SU-DHL-6 (cell line): ENCODE results near the gene TMEM244.

Experiments
- EZH2phosphoT487 ChIP-seq: fragments of 200-600 bp; sonication (generic), shearing (Covaris generic); conservative IDR thresholded peaks from 2 replicates; pipeline ENCODE4 v1.6.1; 2018; ENCODE audit warnings: mild to moderate bottlenecking, antibody characterized with exemption, low read length, moderate library complexity, mixed read lengths
- TF ChIP-seq, protein P1 (sequence below): fragments of 200-600 bp; sonication (generic); IDR thresholded peaks from one replicate; pipeline ENCODE4 v1.5.1; 2017; ENCODE audit warnings: antibody characterized with exemption, mild to moderate bottlenecking, low read length, moderate library complexity; ENCODE audit not compliant: insufficient read depth, poor library complexity, severe bottlenecking

DNA sequence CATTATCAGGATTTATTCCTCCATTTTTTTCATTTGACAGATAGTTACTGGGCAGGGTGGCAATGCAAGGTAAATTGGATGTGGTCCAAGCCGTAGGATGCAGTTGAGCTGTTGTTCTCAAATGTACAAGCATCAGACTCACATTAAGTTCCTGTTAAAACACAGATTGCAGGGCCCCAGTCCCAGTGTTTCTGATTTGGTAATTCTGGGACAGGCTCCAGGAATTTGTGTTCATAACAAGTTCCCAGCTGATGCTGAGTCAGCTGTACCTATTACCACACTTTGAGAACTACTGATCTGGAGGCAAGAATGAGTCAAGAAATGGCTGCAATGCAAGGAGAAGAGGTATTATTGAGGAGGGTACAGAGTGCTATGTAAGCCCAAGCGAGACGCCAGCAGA lies 11.7 kb downstream of the TMEM244 start:
- TF ChIP-seq, protein P1, sequence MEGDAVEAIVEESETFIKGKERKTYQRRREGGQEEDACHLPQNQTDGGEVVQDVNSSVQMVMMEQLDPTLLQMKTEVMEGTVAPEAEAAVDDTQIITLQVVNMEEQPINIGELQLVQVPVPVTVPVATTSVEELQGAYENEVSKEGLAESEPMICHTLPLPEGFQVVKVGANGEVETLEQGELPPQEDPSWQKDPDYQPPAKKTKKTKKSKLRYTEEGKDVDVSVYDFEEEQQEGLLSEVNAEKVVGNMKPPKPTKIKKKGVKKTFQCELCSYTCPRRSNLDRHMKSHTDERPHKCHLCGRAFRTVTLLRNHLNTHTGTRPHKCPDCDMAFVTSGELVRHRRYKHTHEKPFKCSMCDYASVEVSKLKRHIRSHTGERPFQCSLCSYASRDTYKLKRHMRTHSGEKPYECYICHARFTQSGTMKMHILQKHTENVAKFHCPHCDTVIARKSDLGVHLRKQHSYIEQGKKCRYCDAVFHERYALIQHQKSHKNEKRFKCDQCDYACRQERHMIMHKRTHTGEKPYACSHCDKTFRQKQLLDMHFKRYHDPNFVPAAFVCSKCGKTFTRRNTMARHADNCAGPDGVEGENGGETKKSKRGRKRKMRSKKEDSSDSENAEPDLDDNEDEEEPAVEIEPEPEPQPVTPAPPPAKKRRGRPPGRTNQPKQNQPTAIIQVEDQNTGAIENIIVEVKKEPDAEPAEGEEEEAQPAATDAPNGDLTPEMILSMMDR, result no peak
- no peak for TF ChIP-seq EZH2phosphoT487
